Mucosa of rectum (tissue), 2 donors: ENCODE measurements around the gene GSE1.

Experiments used
- H3K27ac ChIP-seq, 2 donors: one replicate each; pipeline ENCODE4 v1.7.0; 2013; ENCODE audit warnings: inconsistent platforms in 2 of 2, low read depth in 2 of 2, low read length in 2 of 2
- H3K27me3 ChIP-seq, 2 donors: one replicate each; pipeline ENCODE4 v1.7.0; 2013; ENCODE audit warnings: low read length in 2 of 2; ENCODE audit not compliant: control insufficient read depth in 2 of 2, insufficient read depth in 2 of 2
- H3K36me3 ChIP-seq, 2 donors: one replicate each; pipeline ENCODE4 v1.7.0; 2013; ENCODE audit warnings: low read length in 2 of 2; ENCODE audit not compliant: control insufficient read depth in 2 of 2, insufficient read depth in 2 of 2
- H3K4me1 ChIP-seq, 2 donors: one replicate each; pipeline ENCODE4 v1.7.0; 2013; ENCODE audit warnings: low read length in 2 of 2, mild to moderate bottlenecking in 1 of 2; ENCODE audit not compliant: control insufficient read depth in 2 of 2, insufficient read depth in 2 of 2
- H3K4me3 ChIP-seq, 2 donors: one replicate each; pipeline ENCODE4 v1.7.0; 2013; ENCODE audit warnings: low read length in 2 of 2
- H3K9ac ChIP-seq, 2 donors: one replicate each; pipeline ENCODE4 v1.7.0; 2013; ENCODE audit warnings: low read length in 2 of 2, low read depth in 1 of 2, mild to moderate bottlenecking in 1 of 2
- H3K9me3 ChIP-seq, 2 donors: one replicate each; pipeline ENCODE4 v1.7.0; 2013; ENCODE audit warnings: low read length in 2 of 2; ENCODE audit not compliant: control insufficient read depth in 2 of 2
- donor health status: healthy.
- donor health status: Normal muscosa, but diverticular disease.

GSE1 gene

GRCh38 chr16:85638695-85639409 lies 25.7 kb downstream of the GSE1 start:
- no peaks in the 10 kb centered on the region for H3K9me3 ChIP-seq
- H3K27me3 ChIP-seq: no peaks in the 10 kb centered on the region
- H3K27ac ChIP-seq: no peak overlapping the region
- H3K36me3 ChIP-seq: peaks cover 4 to 6% of the 10 kb centered on the region in 2 donors
- peaks cover 13 to 23% of the 10 kb centered on the region in 2 donors for H3K4me1 ChIP-seq
- no peak overlapping the region for H3K4me3 ChIP-seq
- no peak overlapping the region for H3K9ac ChIP-seq

GRCh38 chr16:85639529-85640253 lies 26.6 kb downstream of the GSE1 start:
- no peak overlapping the region for H3K27ac ChIP-seq
- H3K9ac ChIP-seq: no peak overlapping the region
- H3K27me3 ChIP-seq: no peaks in the 10 kb centered on the region
- peaks cover 2 to 6% of the 10 kb centered on the region in 2 donors for H3K36me3 ChIP-seq
- H3K4me3 ChIP-seq: no peak overlapping the region
- peaks cover 18 to 26% of the 10 kb centered on the region in 2 donors for H3K4me1 ChIP-seq
- no peaks in the 10 kb centered on the region for H3K9me3 ChIP-seq

- H3K9ac ChIP-seq: no peak overlapping the region
- no peaks in the 10 kb centered on the region for H3K9me3 ChIP-seq
- H3K36me3 ChIP-seq: peaks cover 2 to 6% of the 10 kb centered on the region in 2 donors
- no peaks in the 10 kb centered on the region for H3K27me3 ChIP-seq
- H3K4me1 ChIP-seq: peaks cover 22 to 31% of the 10 kb centered on the region in 2 donors
- no peak overlapping the region for H3K4me3 ChIP-seq
- H3K27ac ChIP-seq: no peak overlapping the region
Observed at GRCh38 chr16:85640254-85640558, 27.1 kb downstream of the GSE1 start.

GRCh38 chr16:85640585-85640984 lies 27.5 kb downstream of the GSE1 start:
- H3K27ac ChIP-seq: no peak overlapping the region
- H3K4me1 ChIP-seq: peaks cover 24 to 35% of the 10 kb centered on the region in 2 donors
- no peaks in the 10 kb centered on the region for H3K9me3 ChIP-seq
- H3K9ac ChIP-seq: no peak overlapping the region
- H3K4me3 ChIP-seq: no peak overlapping the region
- no peaks in the 10 kb centered on the region for H3K27me3 ChIP-seq
- H3K36me3 ChIP-seq: peaks cover 2 to 6% of the 10 kb centered on the region in 2 donors

- Histone ChIP-seq H3K36me3 (peaks cover 2 to 7% of the 10 kb centered on the region in 2 donors), H3K9me3 (no peaks in the 10 kb centered on the region), H3K9ac (peak overlapping the region in 1 of 2 donors; percentile 21), H3K4me3 (no peak overlapping the region), H3K27me3 (no peaks in the 10 kb centered on the region), H3K27ac (no peak overlapping the region), H3K4me1 (peaks cover 24 to 37% of the 10 kb centered on the region in 2 donors)
Observed at GRCh38 chr16:85641305-85641704, 28.2 kb downstream of the GSE1 start.

- Histone ChIP-seq H3K36me3 (peaks cover 2 to 7% of the 10 kb centered on the region in 2 donors), H3K27me3 (no peaks in the 10 kb centered on the region), H3K27ac (no peak overlapping the region), H3K4me3 (no peak overlapping the region), H3K9me3 (no peaks in the 10 kb centered on the region), H3K9ac (peak overlapping the region in 1 of 2 donors; percentile 21), H3K4me1 (peaks cover 24 to 37% of the 10 kb centered on the region in 2 donors)
Observed at GRCh38 chr16:85641776-85642176, 28.7 kb downstream of the GSE1 start.

GRCh38 chr16:85642762-85643358 lies 29.7 kb downstream of the GSE1 start:
- Histone ChIP-seq H3K9me3 (no peaks in the 10 kb centered on the region), H3K9ac (no peak overlapping the region), H3K4me1 (peaks cover 24 to 37% of the 10 kb centered on the region in 2 donors), H3K27ac (no peak overlapping the region), H3K27me3 (no peaks in the 10 kb centered on the region), H3K4me3 (no peak overlapping the region), H3K36me3 (peaks cover 2 to 7% of the 10 kb centered on the region in 2 donors)

GRCh38 chr16:85643631-85644030 lies 30.5 kb downstream of the GSE1 start:
- H3K27ac ChIP-seq: no peak overlapping the region

GRCh38 chr16:85644093-85644712 lies 31.1 kb downstream of the GSE1 start:
- Histone ChIP-seq H3K9me3 (no peaks in the 10 kb centered on the region), H3K4me3 (no peak overlapping the region), H3K9ac (no peak overlapping the region), H3K27me3 (no peaks in the 10 kb centered on the region), H3K4me1 (peaks cover 24 to 37% of the 10 kb centered on the region in 2 donors), H3K36me3 (peaks cover 4 to 7% of the 10 kb centered on the region in 2 donors), H3K27ac (no peak overlapping the region)

More at GRCh38 chr16:85643631-85644030, 30.5 kb downstream of the GSE1 start:
- Histone ChIP-seq H3K9me3 (no peaks in the 10 kb centered on the region), H3K9ac (no peak overlapping the region), H3K4me3 (no peak overlapping the region), H3K4me1 (peaks cover 24 to 37% of the 10 kb centered on the region in 2 donors), H3K27me3 (no peaks in the 10 kb centered on the region), H3K36me3 (peaks cover 2 to 7% of the 10 kb centered on the region in 2 donors)
